ENCODE data around the gene RGS7BP. TPM values are rescaled to one million over a fixed set of nuclear protein-coding genes. Genes with fewer than 3 reads are reported as not detected.
"Not testable (repeated sequence)": the region's sequence is repeated elsewhere in the genome, so short reads cannot be mapped to it uniquely, and the experiment has no call there.

The RGS7BP gene
- polyA plus RNA-seq, 1 experiment = not detected

- CTCF ChIA-PET = no interaction called here
These were observed 26.8 kb downstream of the RGS7BP start for GRCh38 chr5:64532657-64533056.

DNA sequence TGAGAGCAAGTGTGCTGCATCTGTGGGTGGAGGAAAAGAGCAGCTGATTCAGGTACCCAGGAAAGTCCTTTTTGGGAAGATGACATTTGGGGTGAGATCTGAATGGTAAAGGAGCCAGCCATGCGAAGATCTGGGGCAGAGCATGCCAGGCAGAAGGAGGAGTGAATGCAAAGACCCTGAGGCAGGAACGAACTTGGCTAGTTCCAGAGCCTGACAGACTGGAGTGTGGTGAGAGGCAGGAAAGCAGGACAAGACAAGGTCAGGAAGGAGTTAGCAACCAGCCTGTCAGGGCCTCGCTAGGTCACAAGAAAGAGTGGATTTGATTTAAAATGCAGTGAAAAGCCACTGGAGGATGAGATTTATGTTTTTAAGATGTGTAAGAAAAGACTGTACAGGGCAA lies 28.2 kb downstream of the RGS7BP start:
- POLR2A ChIA-PET = no interaction called here

More at GRCh38 chr5:64532657-64533056, 26.8 kb downstream of the RGS7BP start:
- no peak for DNase-seq (ENCODE audit: low read depth, low spot score)
- Histone ChIP-seq H3K4me3 (ENCODE audit: low read depth, low read length) (no peak overlapping the region), H3K27me3 (ENCODE audit: control insufficient read depth, insufficient read depth, low read length) (no peaks in the 10 kb centered on the region), H3K9me3 (ENCODE audit: control insufficient read depth, insufficient read depth, low read length) (no peaks in the 10 kb centered on the region), H3K27ac (ENCODE audit: low read depth, low read length) (no peak overlapping the region)
- POLR2A ChIA-PET = no interaction called here
- TF ChIP-seq, protein P1, sequence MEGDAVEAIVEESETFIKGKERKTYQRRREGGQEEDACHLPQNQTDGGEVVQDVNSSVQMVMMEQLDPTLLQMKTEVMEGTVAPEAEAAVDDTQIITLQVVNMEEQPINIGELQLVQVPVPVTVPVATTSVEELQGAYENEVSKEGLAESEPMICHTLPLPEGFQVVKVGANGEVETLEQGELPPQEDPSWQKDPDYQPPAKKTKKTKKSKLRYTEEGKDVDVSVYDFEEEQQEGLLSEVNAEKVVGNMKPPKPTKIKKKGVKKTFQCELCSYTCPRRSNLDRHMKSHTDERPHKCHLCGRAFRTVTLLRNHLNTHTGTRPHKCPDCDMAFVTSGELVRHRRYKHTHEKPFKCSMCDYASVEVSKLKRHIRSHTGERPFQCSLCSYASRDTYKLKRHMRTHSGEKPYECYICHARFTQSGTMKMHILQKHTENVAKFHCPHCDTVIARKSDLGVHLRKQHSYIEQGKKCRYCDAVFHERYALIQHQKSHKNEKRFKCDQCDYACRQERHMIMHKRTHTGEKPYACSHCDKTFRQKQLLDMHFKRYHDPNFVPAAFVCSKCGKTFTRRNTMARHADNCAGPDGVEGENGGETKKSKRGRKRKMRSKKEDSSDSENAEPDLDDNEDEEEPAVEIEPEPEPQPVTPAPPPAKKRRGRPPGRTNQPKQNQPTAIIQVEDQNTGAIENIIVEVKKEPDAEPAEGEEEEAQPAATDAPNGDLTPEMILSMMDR (IDR thresholded peaks at IDR 0.05; ENCODE audit: low read depth, low read length) = no peak

GRCh38 chr5:64557911-64558310 lies 52.1 kb downstream of the RGS7BP start:
- Histone ChIP-seq H3K27me3 (ENCODE audit: control insufficient read depth, insufficient read depth, low read length) (no peaks in the 10 kb centered on the region), H3K27ac (ENCODE audit: low read depth, low read length) (no peak overlapping the region), H3K9me3 (ENCODE audit: control insufficient read depth, insufficient read depth, low read length) (no peaks in the 10 kb centered on the region), H3K4me3 (ENCODE audit: low read depth, low read length) (no peak overlapping the region)
- TF ChIP-seq, protein P1 (IDR thresholded peaks at IDR 0.05; ENCODE audit: low read depth, low read length) = no peak
- ChIA-PET POLR2A (no interaction called here), CTCF (no interaction called here)
- DNase-seq (ENCODE audit: low read depth, low spot score) = no peak

More for the DNA sequence above, 28.2 kb downstream of the RGS7BP start:
- Histone ChIP-seq H3K4me3 (ENCODE audit: low read depth, low read length) (no peak overlapping the region), H3K27ac (ENCODE audit: low read depth, low read length) (no peak overlapping the region), H3K27me3 (ENCODE audit: control insufficient read depth, insufficient read depth, low read length) (no peaks in the 10 kb centered on the region), H3K9me3 (ENCODE audit: control insufficient read depth, insufficient read depth, low read length) (no peaks in the 10 kb centered on the region)
- DNase-seq (ENCODE audit: low read depth, low spot score) = no peak
- TF ChIP-seq, protein P1 (IDR thresholded peaks at IDR 0.05; ENCODE audit: low read depth, low read length) = no peak
- CTCF ChIA-PET = no interaction called here

DNA sequence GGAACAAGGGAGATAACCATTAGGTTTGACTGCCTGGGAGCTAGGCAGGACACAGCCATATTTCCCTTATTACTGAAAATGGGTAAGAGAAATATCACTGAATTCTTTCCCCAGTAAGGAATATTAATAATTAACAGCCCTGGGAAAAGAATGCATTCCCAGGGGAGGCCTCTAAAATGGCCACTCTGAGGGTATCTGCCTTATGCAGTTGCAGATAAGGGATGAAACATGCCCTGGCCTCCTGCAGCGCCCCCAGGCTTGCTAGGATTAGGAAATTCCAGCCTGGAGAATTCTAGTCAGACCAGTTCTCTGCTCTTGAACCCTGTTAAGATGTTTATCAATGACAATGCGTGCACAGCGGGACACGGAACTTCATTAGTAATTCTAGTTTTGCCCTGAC lies 52.8 kb downstream of the RGS7BP start:
- POLR2A ChIA-PET; H3K9me3 ChIP-seq (ENCODE audit: control insufficient read depth, insufficient read depth, low read length); H3K4me3 ChIP-seq (ENCODE audit: low read depth, low read length); DNase-seq (ENCODE audit: low read depth, low spot score); CTCF ChIA-PET; H3K27ac ChIP-seq (ENCODE audit: low read depth, low read length); H3K27me3 ChIP-seq (ENCODE audit: control insufficient read depth, insufficient read depth, low read length): not testable (repeated sequence)

- Histone ChIP-seq H3K27ac (ENCODE audit: low read depth, low read length) (no peak overlapping the region), H3K9me3 (ENCODE audit: control insufficient read depth, insufficient read depth, low read length) (no peaks in the 10 kb centered on the region), H3K27me3 (ENCODE audit: control insufficient read depth, insufficient read depth, low read length) (no peaks in the 10 kb centered on the region), H3K4me3 (ENCODE audit: low read depth, low read length) (no peak overlapping the region)
- POLR2A ChIA-PET = no interaction called here
- TF ChIP-seq, protein P1 (IDR thresholded peaks at IDR 0.05; ENCODE audit: low read depth, low read length) = no peak
- no peak for DNase-seq (ENCODE audit: low read depth, low spot score)
- CTCF ChIA-PET = interaction anchor here (1.1 kb wide), 1 partner anchor 47 kb away, joined by 3 read pairs; no protein-coding TSS in a partner anchor
These were observed 60.6 kb downstream of the RGS7BP start for GRCh38 chr5:64566310-64566916.

All from AG04450 (cell line).